ENCODE measurements around the gene VEGFD. TPM values are rescaled to one million over a fixed set of nuclear protein-coding genes. Genes with fewer than 3 reads are reported as not detected.
A peak's percentile ranks its signal among the peaks of the same experiment; 100 is the strongest.

The VEGFD gene
- total RNA-seq (ENCODE audit: low replicate concordance): 0.90 and 1.6 TPM in 2 replicates

GRCh38 chrX:15384304-15384703 is at the start of gene VEGFD:
Gene VEGFD (minus strand): TSS chrX:15384413. CDS start chrX:15383946, 467 bp downstream.
- DNase-seq (ENCODE audit: low read depth): peak; percentile 89
- no peak for TF ChIP-seq CTCF (IDR thresholded peaks at IDR 0.05; ENCODE audit: insufficient read depth, low read length)
- no peak within 1 kb of the TSS for H3K4me3 ChIP-seq (ENCODE audit: low read depth, low read length)

GRCh38 chrX:15430584-15430983 is 46.4 kb upstream of the VEGFD start:
- DNase-seq (ENCODE audit: low read depth): peak; percentile 16
- no peak overlapping the region for H3K4me3 ChIP-seq (ENCODE audit: low read depth, low read length)
- TF ChIP-seq CTCF (IDR thresholded peaks at IDR 0.05; ENCODE audit: insufficient read depth, low read length): no peak

- no peak for TF ChIP-seq CTCF (IDR thresholded peaks at IDR 0.05; ENCODE audit: insufficient read depth, low read length)
- H3K4me3 ChIP-seq (ENCODE audit: low read depth, low read length): no peak overlapping the region
Observed at GRCh38 chrX:15430076-15430475, 45.9 kb upstream of the VEGFD start.

GRCh38 chrX:15425024-15425423 is 40.8 kb upstream of the VEGFD start:
- no peak for TF ChIP-seq CTCF (IDR thresholded peaks at IDR 0.05; ENCODE audit: insufficient read depth, low read length)
- DNase-seq (ENCODE audit: low read depth): no peak
- H3K4me3 ChIP-seq (ENCODE audit: low read depth, low read length): no peak overlapping the region

More at GRCh38 chrX:15430076-15430475, 45.9 kb upstream of the VEGFD start:
- no peak for DNase-seq (ENCODE audit: low read depth)

- no peak for TF ChIP-seq CTCF (IDR thresholded peaks at IDR 0.05; ENCODE audit: insufficient read depth, low read length)
- DNase-seq (ENCODE audit: low read depth): no peak
- H3K4me3 ChIP-seq (ENCODE audit: low read depth, low read length): no peak overlapping the region
Observed at GRCh38 chrX:15418707-15419181, 34.5 kb upstream of the VEGFD start.

GRCh38 chrX:15418041-15418706 is 34.0 kb upstream of the VEGFD start:
- no peak overlapping the region for H3K4me3 ChIP-seq (ENCODE audit: low read depth, low read length)
- no peak for TF ChIP-seq CTCF (IDR thresholded peaks at IDR 0.05; ENCODE audit: insufficient read depth, low read length)
- DNase-seq (ENCODE audit: low read depth): peak; percentile 93

Measured in fibroblast of the aortic adventitia (primary cell).